Gastrocnemius medialis (tissue), 4 donors: ENCODE measurements around the gene GRIK4.

Source experiments
- CTCF ChIP-seq, 5 experiments: fragments of 450-650 bp in 3 of 5; fragments of 200-600 bp in 2 of 5; sonication (generic) in 2 of 5; IDR thresholded peaks in 4 of 5; conservative IDR thresholded peaks in 1 of 5; 1 replicate in 4 of 5; 2 replicates in 1 of 5; pipeline ENCODE4 v1.5.1; 2016 to 2019; ENCODE audit warnings: antibody characterized with exemption in 5 of 5, mild to moderate bottlenecking in 3 of 5, moderate library complexity in 3 of 5
- POLR2A ChIP-seq, 2 donors: fragments of 450-650 bp; IDR thresholded peaks; one replicate each; pipeline ENCODE4 v1.6.1; 2017; ENCODE audit warnings: antibody characterized with exemption in 2 of 2, mild to moderate bottlenecking in 2 of 2, moderate library complexity in 2 of 2

- TF ChIP-seq CTCF (IDR thresholded peaks at IDR 0.05 in 4 of 5, conservative IDR thresholded peaks at IDR 0.05 in 1 of 5) (no peak), POLR2A (IDR thresholded peaks at IDR 0.05) (no peak)
Observed at GRCh38 chr11:120695426-120695825, 183.9 kb downstream of the GRIK4 start.
